ENCODE data around the gene SHROOM3. TPM values are rescaled to one million over a fixed set of nuclear protein-coding genes. Genes with fewer than 3 reads are reported as not detected.

Gene SHROOM3
- total RNA-seq, 6 donors from 2014 or later, result 62.3 to 216 (median 116) TPM

DNA sequence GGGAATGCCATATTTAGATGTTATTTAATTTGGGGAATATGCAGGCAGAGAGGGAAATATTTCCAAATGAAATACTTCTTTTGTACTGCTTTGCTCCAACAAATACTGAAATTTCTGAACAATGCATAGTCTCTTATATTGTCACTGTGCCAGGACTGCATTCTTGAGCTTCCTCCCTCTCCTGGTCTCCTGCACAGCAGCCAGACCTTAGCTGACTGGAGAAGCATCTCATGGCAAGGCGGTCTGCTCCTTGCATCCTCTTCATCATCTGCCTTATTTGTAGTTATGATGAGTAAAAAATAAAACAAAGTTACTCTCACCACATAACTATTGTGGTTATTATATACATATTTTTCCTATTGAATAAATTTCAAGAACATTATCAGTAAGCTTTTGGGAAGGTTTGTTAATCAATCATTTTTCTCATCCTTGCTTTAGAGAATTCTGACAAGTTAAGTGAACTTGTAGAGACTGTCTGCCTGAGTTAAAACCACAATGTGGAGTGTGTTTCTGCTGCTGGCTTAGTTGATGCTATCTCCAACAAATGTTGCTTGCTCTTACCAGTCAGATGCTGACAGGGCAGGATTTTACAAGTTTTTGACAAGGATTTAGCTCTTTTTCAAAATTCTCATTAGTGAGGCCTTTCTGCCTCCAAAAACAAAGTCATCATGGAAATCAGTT lies 309.4 kb downstream of the SHROOM3 start:
- Histone ChIP-seq H3K36me3 (peaks cover 0 to 21% (median 12%) of the 10 kb centered on the region in 4 donors), H3K27me3 (no peaks in the 10 kb centered on the region), H3K4me3 (no peak overlapping the region), H3K9me3 (no peaks in the 10 kb centered on the region), H3K4me1 (no peaks in the 10 kb centered on the region), H3K27ac (no peak overlapping the region)
- DNase-seq, result no peak
- TF ChIP-seq, protein P1, sequence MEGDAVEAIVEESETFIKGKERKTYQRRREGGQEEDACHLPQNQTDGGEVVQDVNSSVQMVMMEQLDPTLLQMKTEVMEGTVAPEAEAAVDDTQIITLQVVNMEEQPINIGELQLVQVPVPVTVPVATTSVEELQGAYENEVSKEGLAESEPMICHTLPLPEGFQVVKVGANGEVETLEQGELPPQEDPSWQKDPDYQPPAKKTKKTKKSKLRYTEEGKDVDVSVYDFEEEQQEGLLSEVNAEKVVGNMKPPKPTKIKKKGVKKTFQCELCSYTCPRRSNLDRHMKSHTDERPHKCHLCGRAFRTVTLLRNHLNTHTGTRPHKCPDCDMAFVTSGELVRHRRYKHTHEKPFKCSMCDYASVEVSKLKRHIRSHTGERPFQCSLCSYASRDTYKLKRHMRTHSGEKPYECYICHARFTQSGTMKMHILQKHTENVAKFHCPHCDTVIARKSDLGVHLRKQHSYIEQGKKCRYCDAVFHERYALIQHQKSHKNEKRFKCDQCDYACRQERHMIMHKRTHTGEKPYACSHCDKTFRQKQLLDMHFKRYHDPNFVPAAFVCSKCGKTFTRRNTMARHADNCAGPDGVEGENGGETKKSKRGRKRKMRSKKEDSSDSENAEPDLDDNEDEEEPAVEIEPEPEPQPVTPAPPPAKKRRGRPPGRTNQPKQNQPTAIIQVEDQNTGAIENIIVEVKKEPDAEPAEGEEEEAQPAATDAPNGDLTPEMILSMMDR (IDR thresholded peaks at IDR 0.05), result no peak
- TF ChIP-seq POLR2AphosphoS5 (IDR thresholded peaks at IDR 0.05) (no peak), POLR2A (IDR thresholded peaks at IDR 0.05) (no peak), EP300 (IDR thresholded peaks at IDR 0.05) (no peak)
- ATAC-seq (ENCODE audit: low FRiP score in 2 of 2), result no peak
- whole genome bisulfite sequencing, 2 donors, result 70 to 75% methylated on average over 1 of the region's 1 CpG

DNA sequence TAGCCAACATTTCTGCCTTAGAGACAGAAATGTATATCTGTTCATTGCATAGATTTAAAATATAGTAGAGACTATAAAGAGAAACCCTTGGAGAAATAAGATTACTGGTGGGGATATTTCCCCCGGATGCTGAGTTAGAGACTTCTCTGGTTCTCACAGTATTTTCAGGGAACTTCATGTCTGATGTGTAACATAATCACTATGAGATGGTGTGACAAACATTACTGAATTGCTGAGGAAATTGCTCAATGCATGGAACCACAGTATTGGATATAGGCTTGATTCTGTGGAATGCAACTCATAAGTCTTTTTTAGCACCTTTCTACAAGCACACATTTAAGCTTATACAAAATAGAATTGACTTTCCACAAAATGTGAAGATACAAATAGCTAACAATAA lies 310.2 kb downstream of the SHROOM3 start:
- ATAC-seq (ENCODE audit: low FRiP score in 2 of 2), result no peak
- Histone ChIP-seq H3K4me3 (no peak overlapping the region), H3K36me3 (peaks cover 0 to 15% (median 9%) of the 10 kb centered on the region in 4 donors), H3K27ac (no peak overlapping the region), H3K27me3 (no peaks in the 10 kb centered on the region), H3K4me1 (no peaks in the 10 kb centered on the region), H3K9me3 (no peaks in the 10 kb centered on the region)
- TF ChIP-seq EP300 (IDR thresholded peaks at IDR 0.05) (no peak), POLR2AphosphoS5 (IDR thresholded peaks at IDR 0.05) (no peak)
- no peak for DNase-seq
- WGBS, 2 donors, result 79 to 90% methylated on average over 1 of the region's 1 CpG

DNA sequence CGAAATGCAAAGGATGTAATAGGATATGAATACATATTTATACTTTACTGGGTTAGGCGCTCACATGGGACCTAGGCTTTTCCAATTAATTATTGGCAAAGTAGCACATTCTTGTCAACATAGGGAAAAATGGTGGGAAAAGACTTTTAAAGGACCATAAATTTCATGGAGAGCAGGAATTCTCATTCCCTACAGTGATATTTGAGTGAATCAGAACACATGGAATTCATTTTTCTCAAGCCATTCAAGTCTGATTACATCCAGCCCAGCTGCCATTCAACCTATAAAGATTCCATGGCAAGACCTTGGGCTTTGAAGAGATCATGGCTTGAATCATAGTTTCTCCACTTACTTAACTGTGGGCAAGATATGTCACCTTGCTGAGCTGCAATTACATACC lies 312.5 kb downstream of the SHROOM3 start:
- TF ChIP-seq EP300 (IDR thresholded peaks at IDR 0.05) (no peak), POLR2AphosphoS5 (IDR thresholded peaks at IDR 0.05) (no peak), POLR2A (IDR thresholded peaks at IDR 0.05) (no peak)
- TF ChIP-seq, protein P1 (IDR thresholded peaks at IDR 0.05), result no peak
- Histone ChIP-seq H3K36me3 (peaks cover 0 to 4% (median 0%) of the 10 kb centered on the region in 4 donors), H3K27me3 (no peaks in the 10 kb centered on the region), H3K9me3 (no peaks in the 10 kb centered on the region), H3K27ac (peak overlapping the region in 1 of 4 donors; percentile 26), H3K4me3 (no peak overlapping the region), H3K4me1 (no peaks in the 10 kb centered on the region)
- WGBS, 2 donors, result 83 to 91% methylated on average over 2 of the region's 2 CpGs
- ATAC-seq (ENCODE audit: low FRiP score in 2 of 2), result no peak
- no peak for DNase-seq

DNA sequence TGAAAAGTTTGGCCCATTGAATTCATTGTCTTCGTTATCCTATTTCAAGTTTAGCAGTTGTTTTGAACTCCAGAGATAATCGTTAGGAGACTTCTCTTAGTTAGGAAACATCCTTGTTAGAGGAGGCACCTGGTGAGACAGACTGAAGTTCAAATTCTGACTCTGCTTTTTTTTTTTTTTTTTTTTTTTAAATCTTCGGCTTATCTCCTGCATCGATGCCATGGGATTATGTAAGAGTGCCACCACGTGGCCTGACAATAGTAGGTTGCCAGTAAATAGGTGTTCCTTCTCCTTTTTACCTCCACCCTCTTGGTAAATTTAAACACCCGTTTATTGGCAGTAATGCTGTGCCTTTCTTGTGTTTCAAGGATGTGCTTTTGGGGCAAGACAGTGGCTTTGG lies 313.6 kb downstream of the SHROOM3 start:
- Histone ChIP-seq H3K36me3 (peaks cover 0 to 4% (median 0%) of the 10 kb centered on the region in 4 donors), H3K9me3 (no peaks in the 10 kb centered on the region), H3K4me1 (peaks cover 0 to 3% (median 0%) of the 10 kb centered on the region in 4 donors), H3K27ac (no peak overlapping the region), H3K4me3 (no peak overlapping the region), H3K27me3 (no peaks in the 10 kb centered on the region)
- ATAC-seq (ENCODE audit: low FRiP score in 2 of 2) (peak in 1 of 2 donors; percentile 28), DNase-seq (peak in 1 of 2 donors; percentile 44)
- WGBS, 2 donors, result 17 to 29% methylated on average over 6 of the region's 6 CpGs
- no peak for TF ChIP-seq POLR2A (IDR thresholded peaks at IDR 0.05)
- TF ChIP-seq, protein P1 (IDR thresholded peaks at IDR 0.05), result peak in 2 of 6 experiments; percentile 13 to 18

DNA sequence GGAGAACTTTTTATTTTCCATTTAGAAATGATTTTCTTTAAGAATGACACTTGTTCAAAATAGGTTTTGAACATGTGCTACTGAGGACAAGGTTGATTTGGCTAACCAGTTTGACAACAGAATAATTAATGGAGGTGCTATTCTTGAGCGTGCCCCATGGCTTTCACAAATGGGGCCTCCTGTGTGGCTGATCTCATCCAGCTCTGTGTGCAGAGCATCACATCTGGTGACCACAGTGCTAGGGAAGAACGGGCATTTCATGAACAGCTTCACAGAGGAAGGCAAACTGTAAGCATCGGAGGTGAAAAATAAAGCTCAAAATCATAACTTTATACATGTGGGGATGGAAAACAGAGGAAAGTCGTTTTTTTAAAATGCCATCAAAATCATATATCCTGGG lies 314.3 kb downstream of the SHROOM3 start:
- no peak for TF ChIP-seq EP300 (IDR thresholded peaks at IDR 0.05)
- TF ChIP-seq, protein P1 (IDR thresholded peaks at IDR 0.05), result no peak
- TF ChIP-seq POLR2A (IDR thresholded peaks at IDR 0.05), result no peak
- TF ChIP-seq POLR2AphosphoS5 (IDR thresholded peaks at IDR 0.05), result no peak
- no peak for DNase-seq
- H3K36me3 ChIP-seq, result peaks cover 0 to 6% (median under 1%) of the 10 kb centered on the region in 4 donors
- H3K4me3 ChIP-seq, result no peak overlapping the region
- WGBS, 2 donors, result 88% methylated on average over 4 of the region's 4 CpGs
- no peak for ATAC-seq (ENCODE audit: low FRiP score in 2 of 2)
- no peaks in the 10 kb centered on the region for H3K27me3 ChIP-seq
- no peaks in the 10 kb centered on the region for H3K9me3 ChIP-seq
- no peak overlapping the region for H3K27ac ChIP-seq
- H3K4me1 ChIP-seq, result peaks cover 0 to 10% (median 3%) of the 10 kb centered on the region in 4 donors
